ENCODE data around the gene NPHS1. TPM values are rescaled to one million over a fixed set of nuclear protein-coding genes. Genes with fewer than 3 reads are reported as not detected.

Gene NPHS1
- total and polyA plus RNA-seq, 9 of the 15 experiments (the other 6 are each of a cell fraction or from before 2014, with no cell fraction given), result 0.01 to 0.28 (median 0.14) TPM; not detected in 5

GRCh38 chr19:35845215-35846037 is 6.9 kb downstream of the NPHS1 start (continued):
- TF ChIP-seq ZSCAN32 (CRISPR knock-in tag; IDR thresholded peaks at IDR 0.05) (no peak), HMBOX1 (IDR thresholded peaks at IDR 0.05) (no peak), SMARCA4 (IDR thresholded peaks at IDR 0.05) (peak; percentile 75), BCOR (IDR thresholded peaks at IDR 0.05) (peak; percentile 88), KLF1 (tag; IDR thresholded peaks at IDR 0.05) (0 out of 2 replicates have a peak, but pooled peaks have one; percentile 57), HDAC1 (IDR thresholded peaks at IDR 0.05) (peak in 1 of 2 experiments; percentile 67; a peak in 2 of 4 replicates), NFRKB (IDR thresholded peaks at IDR 0.05; ENCODE audit: low read depth) (no peak), PYGO2 (tag; IDR thresholded peaks at IDR 0.05) (no peak), ZBTB2 (IDR thresholded peaks at IDR 0.05) (0 out of 2 replicates have a peak, but pooled peaks have one; percentile 31), MGA (IDR thresholded peaks at IDR 0.05) (peak; percentile 62), ZNF778 (CRISPR knock-in tag; IDR thresholded peaks at IDR 0.05) (no peak), KLF6 (CRISPR knock-in tag; IDR thresholded peaks at IDR 0.05; ENCODE audit: borderline replicate concordance) (peak; percentile 39; the same call in 1 of the 2 replicates), RB1 (IDR thresholded peaks at IDR 0.05; ENCODE audit: low read depth) (peak; percentile 14; the same call in 1 of the 2 replicates)

Data from K562 (cell line).